Smooth muscle cell (in vitro differentiated cells): Measurements from ENCODE around the gene NUBP2. TPM values are rescaled to one million over a fixed set of nuclear protein-coding genes. Genes with fewer than 3 reads are reported as not detected.

ENCODE experiments used
- DNase-seq: peaks from one replicate; lab custom pipeline; 2025; ENCODE audit not compliant: unreplicated experiment; lab: John Stamatoyannopoulos, UW
- H2AFZ ChIP-seq: fragments of 200-600 bp; sonication (generic); 2 replicates; pipeline ENCODE4 v1.6.0; 2016; ENCODE audit warnings: antibody characterized with exemption, low read depth, mild to moderate bottlenecking
- H3F3A ChIP-seq: fragments of 200-600 bp; sonication (generic); 2 replicates; pipeline ENCODE4 v1.6.0; 2017; ENCODE audit warnings: antibody characterized with exemption, low read depth
- H3K27ac ChIP-seq: fragments of 200-600 bp; sonication (generic); 2 replicates; pipeline ENCODE4 v1.5.1; 2016; ENCODE audit warnings: low read depth, mild to moderate bottlenecking
- H3K27me3 ChIP-seq: fragments of 200-600 bp; sonication (generic); 2 replicates; pipeline ENCODE4 v1.6.1; 2016; ENCODE audit warnings: low read depth, mild to moderate bottlenecking
- H3K36me3 ChIP-seq: fragments of 200-600 bp; sonication (generic); 2 replicates; pipeline ENCODE4 v1.5.1; 2016; ENCODE audit warnings: low read depth
- H3K4me1 ChIP-seq: fragments of 200-600 bp; sonication (generic); 2 replicates; pipeline ENCODE4 v1.5.1; 2016; ENCODE audit warnings: low read depth
- H3K4me2 ChIP-seq: fragments of 200-600 bp; sonication (generic); 2 replicates; pipeline ENCODE4 v1.6.0; 2016; ENCODE audit warnings: mild to moderate bottlenecking
- H3K4me3 ChIP-seq: fragments of 200-600 bp; sonication (generic); 2 replicates; pipeline ENCODE4 v1.5.1; 2016; ENCODE audit warnings: mild to moderate bottlenecking
- H3K79me2 ChIP-seq: fragments of 200-600 bp; sonication (generic); 2 replicates; pipeline ENCODE4 v1.6.0; 2016; ENCODE audit warnings: low read depth, mild to moderate bottlenecking
- H3K9ac ChIP-seq: fragments of 200-600 bp; sonication (generic); 2 replicates; pipeline ENCODE4 v1.6.0; 2016; ENCODE audit warnings: low read depth
- H3K9me3 ChIP-seq: fragments of 200-600 bp; sonication (generic); replicated peaks from 2 replicates; pipeline ENCODE4 v1.5.1; 2016; ENCODE audit warnings: low read depth
- H4K20me1 ChIP-seq: fragments of 200-600 bp; sonication (generic); 2 replicates; pipeline ENCODE4 v1.6.0; 2016; ENCODE audit warnings: low read depth
- WGBS: methylation state at CpG from one replicate; pipeline ENCODE4 v1.1.7; 2016; ENCODE audit warnings: low lambda C conversion rate; 5-methylcytosine and 5-hydroxymethylcytosine counted together
- polyA plus RNA-seq: library from polyadenylated mRNA; unstranded; fragments of >200 nt; fragmentation: Nextera tagmentation; extraction: Ambion mirVana; gene quantifications from 2 replicates; pipeline ENCODE4 v1.2.1, GENCODE V29; 2016
- total RNA-seq: library from RNA; depleted of rRNA; stranded (reverse); fragments of >200 nt; gene quantifications from 2 replicates; pipeline ENCODE4 v1.2.3, GENCODE V29; 2014
- TF ChIP-seq, protein P1 (sequence below): fragments of 200-600 bp; sonication (generic); IDR thresholded peaks from 2 replicates; pipeline ENCODE4 v1.5.1; 2017; ENCODE audit warnings: borderline replicate concordance, mild to moderate bottlenecking, antibody characterized with exemption; ENCODE audit not compliant: insufficient read depth, poor library complexity, severe bottlenecking

NUBP2 gene
- total and polyA plus RNA-seq, 2 experiments from 2014 or later = 48.0 to 80.8 TPM

DNA sequence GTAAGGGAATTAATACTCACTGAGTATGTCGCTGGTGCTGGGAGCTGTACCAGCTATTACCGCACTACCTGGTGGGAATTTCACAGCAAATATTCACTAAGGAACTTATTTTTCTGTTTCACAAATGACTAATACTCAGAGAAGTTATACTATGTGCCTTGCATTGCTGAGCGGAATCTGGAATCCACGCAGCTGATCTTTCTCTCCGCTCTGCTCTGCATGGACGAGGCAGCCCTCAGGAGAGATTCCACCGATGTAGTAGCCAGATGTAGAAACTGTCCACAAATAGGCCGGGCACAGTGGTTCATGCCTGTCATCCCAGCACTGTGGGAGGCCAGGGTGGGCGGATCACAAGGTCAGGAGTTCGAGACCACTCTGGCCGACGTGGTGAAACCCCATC lies 28.6 kb upstream of the NUBP2 start:
- H3K4me3 ChIP-seq = no peak overlapping the region
- H3K4me1 ChIP-seq = no peaks in the 10 kb centered on the region
- no peaks in the 10 kb centered on the region for H3K79me2 ChIP-seq
- no peak overlapping the region for H3K4me2 ChIP-seq
- 97% methylated on average over 12 of the region's 12 CpGs for WGBS
- no peaks in the 10 kb centered on the region for H3K36me3 ChIP-seq
- no peaks in the 10 kb centered on the region for H3K9me3 ChIP-seq
- TF ChIP-seq, protein P1, sequence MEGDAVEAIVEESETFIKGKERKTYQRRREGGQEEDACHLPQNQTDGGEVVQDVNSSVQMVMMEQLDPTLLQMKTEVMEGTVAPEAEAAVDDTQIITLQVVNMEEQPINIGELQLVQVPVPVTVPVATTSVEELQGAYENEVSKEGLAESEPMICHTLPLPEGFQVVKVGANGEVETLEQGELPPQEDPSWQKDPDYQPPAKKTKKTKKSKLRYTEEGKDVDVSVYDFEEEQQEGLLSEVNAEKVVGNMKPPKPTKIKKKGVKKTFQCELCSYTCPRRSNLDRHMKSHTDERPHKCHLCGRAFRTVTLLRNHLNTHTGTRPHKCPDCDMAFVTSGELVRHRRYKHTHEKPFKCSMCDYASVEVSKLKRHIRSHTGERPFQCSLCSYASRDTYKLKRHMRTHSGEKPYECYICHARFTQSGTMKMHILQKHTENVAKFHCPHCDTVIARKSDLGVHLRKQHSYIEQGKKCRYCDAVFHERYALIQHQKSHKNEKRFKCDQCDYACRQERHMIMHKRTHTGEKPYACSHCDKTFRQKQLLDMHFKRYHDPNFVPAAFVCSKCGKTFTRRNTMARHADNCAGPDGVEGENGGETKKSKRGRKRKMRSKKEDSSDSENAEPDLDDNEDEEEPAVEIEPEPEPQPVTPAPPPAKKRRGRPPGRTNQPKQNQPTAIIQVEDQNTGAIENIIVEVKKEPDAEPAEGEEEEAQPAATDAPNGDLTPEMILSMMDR = no peak
- no peak overlapping the region for H2AFZ ChIP-seq
- H3K27ac ChIP-seq = no peak overlapping the region
- no peaks in the 10 kb centered on the region for H3K27me3 ChIP-seq
- H3F3A ChIP-seq = peaks cover 3% of the 10 kb centered on the region
- DNase-seq = no peak
- H4K20me1 ChIP-seq = peaks cover 11% of the 10 kb centered on the region
- no peak overlapping the region for H3K9ac ChIP-seq

DNA sequence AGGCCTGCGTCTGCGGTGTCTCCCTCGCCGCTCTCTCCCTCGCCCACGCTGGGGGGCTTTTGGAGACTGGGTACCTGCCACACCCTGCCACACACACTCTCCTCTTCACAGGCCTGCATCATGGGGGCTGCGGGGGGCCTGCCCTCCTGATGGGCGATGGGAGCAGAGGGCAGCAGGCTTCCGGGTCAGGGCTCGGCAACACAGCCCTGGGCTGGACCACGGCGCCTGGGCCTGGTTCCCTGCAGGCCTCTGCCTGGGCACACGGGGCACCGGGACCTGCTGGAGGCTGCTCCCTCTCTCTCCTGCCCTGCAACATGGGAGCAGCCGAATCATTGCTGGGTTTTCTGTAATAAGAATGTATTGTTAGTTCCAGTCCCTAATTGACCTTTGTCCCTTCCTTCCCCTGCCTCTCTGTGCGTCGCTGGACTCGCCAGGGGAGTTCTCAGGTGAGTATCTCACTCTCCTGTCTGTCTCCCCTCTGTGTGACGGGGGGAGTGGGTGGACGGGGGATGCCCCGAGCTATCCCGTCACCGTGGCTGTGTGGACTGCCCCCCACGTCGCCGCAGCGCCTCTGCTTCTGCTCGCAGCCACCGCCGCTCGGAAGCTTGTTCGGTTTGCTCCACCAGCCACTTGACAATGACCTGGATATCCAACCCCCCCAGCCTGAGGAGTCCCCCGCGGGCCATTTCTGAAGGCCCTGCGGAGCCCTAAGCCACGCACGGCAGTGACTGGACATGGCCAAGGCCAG lies 24.9 kb upstream of the NUBP2 start:
- Histone ChIP-seq H3K9me3 (no peaks in the 10 kb centered on the region), H3K36me3 (no peaks in the 10 kb centered on the region), H3K79me2 (no peaks in the 10 kb centered on the region), H3K27me3 (no peaks in the 10 kb centered on the region), H3K4me1 (no peaks in the 10 kb centered on the region), H3K4me2 (no peak overlapping the region), H3F3A (peaks cover 3% of the 10 kb centered on the region), H2AFZ (no peak overlapping the region), H3K27ac (no peak overlapping the region), H3K9ac (no peak overlapping the region), H3K4me3 (no peak overlapping the region), H4K20me1 (peaks cover 5% of the 10 kb centered on the region)
- TF ChIP-seq, protein P1 = no peak
- 97% methylated on average over 36 of the region's 37 CpGs for WGBS
- no peak for DNase-seq

DNA sequence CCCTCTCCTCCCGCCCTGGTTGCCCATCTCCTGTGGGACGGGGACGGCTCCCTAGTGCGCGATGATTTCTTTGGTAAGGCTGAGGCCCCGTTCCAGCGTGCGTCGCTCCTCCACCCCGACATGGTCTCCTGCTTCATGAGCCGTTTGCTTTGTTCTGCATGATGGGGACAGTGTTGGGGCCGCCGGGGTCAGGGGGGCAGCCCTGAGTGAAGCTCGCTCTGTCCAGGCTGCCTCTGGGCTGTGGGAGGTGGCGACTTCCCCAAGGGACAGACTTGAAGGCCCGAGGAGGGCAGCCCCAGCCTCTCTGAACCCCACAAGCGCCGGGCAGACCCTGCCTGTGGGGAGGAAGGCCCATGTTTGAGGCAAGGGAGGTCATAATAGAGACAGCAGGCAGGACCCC lies 23.8 kb upstream of the NUBP2 start:
- Histone ChIP-seq H2AFZ (no peak overlapping the region), H4K20me1 (peaks cover 5% of the 10 kb centered on the region), H3K4me1 (no peaks in the 10 kb centered on the region), H3K9me3 (no peaks in the 10 kb centered on the region), H3K36me3 (no peaks in the 10 kb centered on the region), H3K27ac (no peak overlapping the region), H3K4me3 (no peak overlapping the region), H3K4me2 (no peak overlapping the region), H3F3A (peaks cover 3% of the 10 kb centered on the region), H3K79me2 (no peaks in the 10 kb centered on the region), H3K27me3 (no peaks in the 10 kb centered on the region), H3K9ac (no peak overlapping the region)
- DNase-seq = no peak
- WGBS = 94% methylated on average over 18 of the region's 18 CpGs
- TF ChIP-seq, protein P1 = no peak

DNA sequence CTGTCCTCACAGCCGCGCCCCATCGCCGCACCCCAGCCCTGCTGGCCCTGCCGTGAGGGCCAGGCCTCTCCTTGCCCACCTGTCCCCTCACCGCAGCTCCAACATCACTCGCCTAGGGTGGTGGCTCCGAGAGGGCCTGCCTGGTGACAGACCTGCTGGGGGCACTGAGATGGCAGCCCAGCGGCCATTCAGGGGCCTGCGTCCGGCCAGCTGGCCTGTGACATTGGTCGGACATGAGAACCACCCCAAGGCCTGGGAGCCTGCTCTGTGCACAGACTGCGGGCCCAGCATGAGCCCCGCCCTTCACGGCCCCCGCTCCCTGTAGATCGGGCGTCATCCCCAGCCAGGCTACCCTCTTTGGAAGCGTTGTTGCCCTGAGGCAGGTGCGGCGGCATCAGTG lies 23.2 kb upstream of the NUBP2 start:
- no peak for DNase-seq
- no peaks in the 10 kb centered on the region for H3K27me3 ChIP-seq
- H3K9ac ChIP-seq = no peak overlapping the region
- WGBS = over 99% methylated on average over 21 of the region's 21 CpGs
- TF ChIP-seq, protein P1 = no peak
- H3K4me1 ChIP-seq = no peaks in the 10 kb centered on the region
- H3K27ac ChIP-seq = no peak overlapping the region
- no peak overlapping the region for H3K4me3 ChIP-seq
- no peak overlapping the region for H3K4me2 ChIP-seq
- no peaks in the 10 kb centered on the region for H3K79me2 ChIP-seq
- H2AFZ ChIP-seq = no peak overlapping the region
- no peaks in the 10 kb centered on the region for H3K36me3 ChIP-seq
- H4K20me1 ChIP-seq = peaks cover 5% of the 10 kb centered on the region
- no peaks in the 10 kb centered on the region for H3F3A ChIP-seq
- no peaks in the 10 kb centered on the region for H3K9me3 ChIP-seq
